Measurements from ENCODE around the gene CDCA3.

GRCh38 chr12:6849976-6850560 lies 1.0 kb downstream of the CDCA3 start:
- TF ChIP-seq CTCF (IDR thresholded peaks at IDR 0.05) (no peak), POLR2A (IDR thresholded peaks at IDR 0.05) (no peak)

Data from lower leg skin (tissue), 3 donors.